ENCODE results near the gene TCIRG1.

Gene TCIRG1

GRCh38 chr11:68051191-68052136, 12.6 kb downstream of the TCIRG1 start:
- no peak for DNase-seq (ENCODE audit: low read depth in 2 of 2)

- no peak for DNase-seq (ENCODE audit: low read depth in 2 of 2)
These were observed 13.5 kb downstream of the TCIRG1 start for GRCh38 chr11:68052137-68052873.

- no peak for DNase-seq (ENCODE audit: low read depth in 2 of 2)
These were observed 14.3 kb downstream of the TCIRG1 start for GRCh38 chr11:68053117-68053516.

- DNase-seq (ENCODE audit: low read depth in 2 of 2) = no peak
These were observed 15.4 kb downstream of the TCIRG1 start for GRCh38 chr11:68053981-68054812.

GRCh38 chr11:68056317-68057285, 17.8 kb downstream of the TCIRG1 start:
- no peak for DNase-seq (ENCODE audit: low read depth in 2 of 2)

GRCh38 chr11:68057807-68058206, 19.0 kb downstream of the TCIRG1 start:
- DNase-seq (ENCODE audit: low read depth in 2 of 2) = no peak

- DNase-seq (ENCODE audit: low read depth in 2 of 2) = no peak
These were observed 22.7 kb downstream of the TCIRG1 start for GRCh38 chr11:68061508-68061907.

- no peak for DNase-seq (ENCODE audit: low read depth in 2 of 2)
These were observed 26.1 kb downstream of the TCIRG1 start for GRCh38 chr11:68064926-68065325.

- DNase-seq (ENCODE audit: low read depth in 2 of 2) = no peak
These were observed 27.0 kb downstream of the TCIRG1 start for GRCh38 chr11:68065841-68066240.

- no peak for DNase-seq (ENCODE audit: low read depth in 2 of 2)
These were observed 27.9 kb downstream of the TCIRG1 start for GRCh38 chr11:68066742-68067141.

- no peak for DNase-seq (ENCODE audit: low read depth in 2 of 2)
These were observed 29.2 kb downstream of the TCIRG1 start for GRCh38 chr11:68067991-68068390.

GRCh38 chr11:68071281-68072048, 32.6 kb downstream of the TCIRG1 start:
- DNase-seq (ENCODE audit: low read depth in 2 of 2) = no peak

GRCh38 chr11:68074584-68075352, 35.9 kb downstream of the TCIRG1 start:
- no peak for DNase-seq (ENCODE audit: low read depth in 2 of 2)

GRCh38 chr11:68076371-68077042, 37.7 kb downstream of the TCIRG1 start:
- no peak for DNase-seq (ENCODE audit: low read depth in 2 of 2)

- no peak for DNase-seq (ENCODE audit: low read depth in 2 of 2)
These were observed 39.1 kb downstream of the TCIRG1 start for GRCh38 chr11:68077617-68078582.

GRCh38 chr11:68080860-68081259, 42.0 kb downstream of the TCIRG1 start:
- no peak for DNase-seq (ENCODE audit: low read depth in 2 of 2)

- DNase-seq (ENCODE audit: low read depth in 2 of 2) = no peak
These were observed 42.9 kb downstream of the TCIRG1 start for GRCh38 chr11:68081691-68082090.
